Fibroblast of lung (primary cell): ENCODE data around the gene DCLRE1B. TPM values are rescaled to one million over a fixed set of nuclear protein-coding genes. Genes with fewer than 3 reads are reported as not detected.
A peak's percentile ranks its signal among the peaks of the same experiment; 100 is the strongest.

Experiments
- DNase-seq, 2 donors: peaks; one replicate each; pipeline versions ENCODE4 v3.0.0 to v3.0.0-alpha.2; 2010; ENCODE audit warnings: low read depth in 2 of 2
- H2AFZ ChIP-seq: 2 replicates; pipeline ENCODE4 v1.5.1; 2012; ENCODE audit warnings: low read length, control low read depth, inconsistent platforms
- H3K27ac ChIP-seq: 2 replicates; pipeline ENCODE4 v1.5.1; 2011; ENCODE audit warnings: low read length, control low read depth; ENCODE audit not compliant: insufficient read depth
- H3K27me3 ChIP-seq: 2 replicates; pipeline ENCODE4 v1.5.1; 2011; ENCODE audit warnings: mild to moderate bottlenecking, low read length; ENCODE audit not compliant: control insufficient read depth, insufficient read depth
- H3K36me3 ChIP-seq: 2 replicates; pipeline ENCODE4 v1.5.1; 2011; ENCODE audit warnings: low read length; ENCODE audit not compliant: control insufficient read depth, insufficient read depth
- H3K4me1 ChIP-seq: 2 replicates; pipeline ENCODE4 v1.5.1; 2011; ENCODE audit warnings: low read length; ENCODE audit not compliant: control insufficient read depth, insufficient read depth; ENCODE audit errors: extremely low read depth
- H3K4me2 ChIP-seq: 2 replicates; pipeline ENCODE4 v1.5.1; 2011; ENCODE audit warnings: low read length, control low read depth; ENCODE audit not compliant: insufficient read depth; ENCODE audit errors: extremely low read depth
- H3K4me3 ChIP-seq, 4 experiments: fragments of 200-600 bp in 1 of 4; sonication (generic) in 1 of 4; replicated peaks in 1 of 4; 2 replicates each; pipeline ENCODE4 v1.5.1; 2011 to 2016; ENCODE audit warnings: low read length in 4 of 4, low read depth in 3 of 4, mild to moderate bottlenecking in 3 of 4, control low read depth in 2 of 4, inconsistent platforms in 1 of 4, mixed read lengths in 1 of 4; ENCODE audit not compliant: insufficient read depth in 1 of 4; ENCODE audit errors: control extremely low read depth in 1 of 4
- H3K79me2 ChIP-seq: 2 replicates; pipeline ENCODE4 v1.5.1; 2012; ENCODE audit warnings: mild to moderate bottlenecking, low read length, inconsistent platforms; ENCODE audit not compliant: control insufficient read depth, insufficient read depth
- H3K9ac ChIP-seq: 2 replicates; pipeline ENCODE4 v1.5.1; 2011; ENCODE audit warnings: mild to moderate bottlenecking, low read length, control low read depth; ENCODE audit not compliant: insufficient read depth
- H3K9me3 ChIP-seq: 2 replicates; pipeline ENCODE4 v1.5.1; 2012; ENCODE audit warnings: low read depth, low read length; ENCODE audit not compliant: control insufficient read depth, insufficient read depth
- H4K20me1 ChIP-seq: 2 replicates; pipeline ENCODE4 v1.5.1; 2011; ENCODE audit warnings: low read length; ENCODE audit not compliant: control insufficient read depth, insufficient read depth; ENCODE audit errors: extremely low read depth
- CTCF ChIP-seq, 2 donors: IDR thresholded peaks in 1 of 2; conservative IDR thresholded peaks in 1 of 2; 1 replicate in 1 of 2; 2 replicates in 1 of 2; pipeline ENCODE4 v1.5.1; 2011 to 2012; ENCODE audit warnings: low read length in 2 of 2, control low read depth in 1 of 2, inconsistent platforms in 1 of 2, low read depth in 1 of 2, mild to moderate bottlenecking in 1 of 2
- EZH2 ChIP-seq: IDR thresholded peaks from 2 replicates; pipeline ENCODE4 v1.5.1; 2012; ENCODE audit warnings: low read length, control low read depth, mild to moderate bottlenecking; ENCODE audit errors: missing control alignments
- polyA plus RNA-seq, 2 donors: library from polyadenylated mRNA; depleted of rRNA in 1 of 2; stranded (reverse) in 1 of 2; unstranded in 1 of 2; fragments of >200 nt; gene quantifications; 2 replicates each; pipeline ENCODE4 v1.2.1, GENCODE V29; 2011 to 2012; ENCODE audit warnings: missing spikeins in 1 of 2
- total RNA-seq: library from RNA; depleted of rRNA; stranded (reverse); fragments of >200 nt; gene quantifications from 2 replicates; pipeline ENCODE4 v1.2.1, GENCODE V29; 2014

Gene DCLRE1B
- total and polyA plus RNA-seq, 2 donors (not counting 1 experiment from before 2014, with no cell fraction given), result 0.66 to 3.4 TPM

GRCh38 chr1:113929750-113930498, 24.8 kb downstream of the DCLRE1B start:
- Histone ChIP-seq H3K9ac (peak overlapping the region; percentile 97), H3K9me3 (no peaks in the 10 kb centered on the region), H3K36me3 (no peaks in the 10 kb centered on the region), H3K4me2 (peak overlapping the region; percentile 77), H3K27me3 (no peaks in the 10 kb centered on the region), H3K4me1 (peaks cover 2% of the 10 kb centered on the region), H3K79me2 (peaks cover 50% of the 10 kb centered on the region), H3K4me3 (peak overlapping the region; percentile 66 to 99 (median 86)), H4K20me1 (no peaks in the 10 kb centered on the region), H2AFZ (peak overlapping the region; percentile 1), H3K27ac (peak overlapping the region; percentile 98)
- DNase-seq, result peak in 1 of 2 donors; percentile 12
- TF ChIP-seq EZH2 (no peak), CTCF (conservative IDR thresholded peaks at IDR 0.05 in 1 of 2, IDR thresholded peaks at IDR 0.05 in 1 of 2; ENCODE audit: low read depth in 1 of 2, low read length in 2 of 2) (peak; percentile 6 to 20)

GRCh38 chr1:113930499-113931161, 25.5 kb downstream of the DCLRE1B start:
- no peaks in the 10 kb centered on the region for H3K36me3 ChIP-seq
- H4K20me1 ChIP-seq, result no peaks in the 10 kb centered on the region
- H3K4me2 ChIP-seq, result peak overlapping the region; percentile 77
- peak overlapping the region; percentile 98 for H3K27ac ChIP-seq
- TF ChIP-seq EZH2 (no peak), CTCF (conservative IDR thresholded peaks at IDR 0.05 in 1 of 2, IDR thresholded peaks at IDR 0.05 in 1 of 2; ENCODE audit: low read depth in 1 of 2, low read length in 2 of 2) (no peak)
- DNase-seq, result peak; percentile 57 to 71
- no peaks in the 10 kb centered on the region for H3K9me3 ChIP-seq
- peak overlapping the region; percentile 66 to 99 (median 86) for H3K4me3 ChIP-seq
- H3K27me3 ChIP-seq, result no peaks in the 10 kb centered on the region
- H3K4me1 ChIP-seq, result peaks cover 2% of the 10 kb centered on the region
- H3K9ac ChIP-seq, result peak overlapping the region; percentile 97
- peaks cover 57% of the 10 kb centered on the region for H3K79me2 ChIP-seq
- H2AFZ ChIP-seq, result no peak overlapping the region

GRCh38 chr1:113931451-113931851, 26.3 kb downstream of the DCLRE1B start:
- Histone ChIP-seq H4K20me1 (no peaks in the 10 kb centered on the region), H3K27me3 (no peaks in the 10 kb centered on the region), H2AFZ (no peak overlapping the region), H3K27ac (peak overlapping the region; percentile 98), H3K4me1 (peaks cover 2% of the 10 kb centered on the region), H3K36me3 (no peaks in the 10 kb centered on the region), H3K9me3 (no peaks in the 10 kb centered on the region), H3K4me3 (peak overlapping the region in 3 of 4 experiments; percentile 66 to 93 (median 80)), H3K79me2 (peaks cover 65% of the 10 kb centered on the region), H3K9ac (no peak overlapping the region), H3K4me2 (peak overlapping the region; percentile 77)
- peak; percentile 78 to 88 for DNase-seq
- TF ChIP-seq CTCF (conservative IDR thresholded peaks at IDR 0.05 in 1 of 2, IDR thresholded peaks at IDR 0.05 in 1 of 2; ENCODE audit: low read depth in 1 of 2, low read length in 2 of 2) (no peak), EZH2 (no peak)
